ENCODE data around the gene TP63.

TP63 gene

DNA sequence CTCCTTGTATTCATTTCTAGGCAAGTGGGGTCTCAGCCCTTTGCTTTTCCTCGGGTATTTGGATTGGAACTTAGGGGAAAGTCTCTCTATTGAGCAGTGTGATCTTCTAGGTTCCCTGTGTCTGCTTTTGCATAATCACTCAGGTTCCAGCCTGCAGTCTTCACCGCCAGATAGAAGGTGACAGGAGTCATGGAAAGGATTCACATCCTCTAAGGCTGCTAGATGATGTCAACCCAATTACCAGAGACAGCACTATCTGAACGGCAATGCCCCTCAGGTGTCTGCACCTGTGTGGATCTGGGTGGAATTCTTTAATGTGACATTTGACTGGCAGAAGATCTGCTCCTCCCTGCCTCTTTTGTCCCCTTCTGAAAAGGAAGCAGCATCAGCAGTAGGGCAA, 311.8 kb downstream of the TP63 start:
- no peak for DNase-seq

- DNase-seq = no peak
Observed at GRCh38 chr3:189944285-189945145, 313.3 kb downstream of the TP63 start.

DNA sequence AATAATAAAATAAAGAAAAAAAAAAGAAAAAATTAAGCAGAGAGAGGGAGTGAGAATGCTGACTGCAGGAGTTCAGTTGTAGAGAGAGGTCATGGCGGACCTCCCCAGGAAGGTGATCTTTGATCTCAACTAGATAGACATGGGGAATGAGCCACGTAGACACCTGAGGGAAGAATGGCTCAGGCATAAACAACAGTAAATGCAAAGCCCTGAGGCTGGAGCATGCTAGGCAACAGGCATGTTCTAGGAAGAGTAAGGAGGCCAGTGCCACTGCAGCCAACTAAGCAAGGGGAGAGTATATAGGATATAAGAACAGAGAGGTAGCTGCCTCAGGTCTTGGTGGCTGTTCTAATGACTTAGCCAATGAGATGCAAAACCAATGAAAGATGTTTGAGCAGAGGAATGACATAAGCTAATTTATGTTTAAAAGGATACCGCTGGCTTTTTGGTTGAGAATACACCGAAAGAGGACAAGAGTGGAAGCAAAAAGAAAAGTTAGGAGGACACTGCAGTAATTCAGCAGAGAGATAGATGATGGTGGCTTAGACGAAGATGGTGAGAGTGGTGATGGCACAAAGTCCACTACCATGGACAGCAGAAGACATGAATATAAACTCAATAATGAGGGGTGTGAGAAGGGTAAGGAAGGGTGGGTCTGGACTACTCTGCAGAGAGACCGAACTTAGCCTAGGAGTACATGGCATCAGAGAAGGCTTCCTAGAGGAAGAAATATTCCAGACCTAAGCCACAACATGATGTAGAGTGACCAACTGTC, 314.9 kb downstream of the TP63 start:
- no peak for DNase-seq

Measured in activated CD4-positive, alpha-beta T cell treated with anti-CD3 and anti-CD28 coated beads, Interleukin-2, Interleukin-6, amounts not matched to agents 100 ng/mL and 50 ng/mL, durations not matched to agents 16 hours and 8 hours (primary cell).